Measurements from ENCODE around the gene SAMD4A.

Gene SAMD4A

GRCh38 chr14:54805070-54805444 is 238.1 kb downstream of the SAMD4A start:
- no peak overlapping the region for H3K4me3 ChIP-seq (ENCODE audit: low read length)
- no peak for TF ChIP-seq CTCF (conservative IDR thresholded peaks at IDR 0.05; ENCODE audit: low read depth, low read length)
- DNase-seq (ENCODE audit: low read depth) = no peak

GRCh38 chr14:54805445-54806322 is 238.8 kb downstream of the SAMD4A start:
- TF ChIP-seq CTCF (conservative IDR thresholded peaks at IDR 0.05; ENCODE audit: low read depth, low read length) = peak; percentile 96
- DNase-seq (ENCODE audit: low read depth) = peak; percentile 15
- no peak overlapping the region for H3K4me3 ChIP-seq (ENCODE audit: low read length)

- H3K4me3 ChIP-seq (ENCODE audit: low read length) = no peak overlapping the region
- no peak for TF ChIP-seq CTCF (conservative IDR thresholded peaks at IDR 0.05; ENCODE audit: low read depth, low read length)
- no peak for DNase-seq (ENCODE audit: low read depth)
Observed at GRCh38 chr14:54806616-54807015, 239.7 kb downstream of the SAMD4A start.

- DNase-seq (ENCODE audit: low read depth) = no peak
- TF ChIP-seq CTCF (conservative IDR thresholded peaks at IDR 0.05; ENCODE audit: low read depth, low read length) = no peak
- no peak overlapping the region for H3K4me3 ChIP-seq (ENCODE audit: low read length)
Observed at GRCh38 chr14:54807428-54807827, 240.5 kb downstream of the SAMD4A start.

GRCh38 chr14:54807881-54808280 is 241.0 kb downstream of the SAMD4A start:
- H3K4me3 ChIP-seq (ENCODE audit: low read length) = no peak overlapping the region
- DNase-seq (ENCODE audit: low read depth) = no peak
- TF ChIP-seq CTCF (conservative IDR thresholded peaks at IDR 0.05; ENCODE audit: low read depth, low read length) = no peak

- DNase-seq (ENCODE audit: low read depth) = no peak
- TF ChIP-seq CTCF (conservative IDR thresholded peaks at IDR 0.05; ENCODE audit: low read depth, low read length) = no peak
- no peak overlapping the region for H3K4me3 ChIP-seq (ENCODE audit: low read length)
Observed at GRCh38 chr14:54808326-54809161, 241.6 kb downstream of the SAMD4A start.

Measured in retinal pigment epithelial cell (primary cell).